A549 (cell line): Measurements from ENCODE around the gene ZBTB20. TPM values are rescaled to one million over a fixed set of nuclear protein-coding genes. Genes with fewer than 3 reads are reported as not detected.

Experiments
- ATAC-seq, 2 experiments: fragments of 200-7000 bp in 1 of 2; fragments of >200 bp in 1 of 2; cut with Nextera tagmentation in 1 of 2; cut with Tn5 transposase in 1 of 2; 3 replicates each; pipeline versions ENCODE4 v1.8.0 to v1.9.1; 2018 to 2020; ENCODE audit warnings: mild to moderate bottlenecking in 1 of 2, moderate library complexity in 1 of 2
- CTCF ChIA-PET: fragments of 300-600 bp; sonication (Branson Sonifier 250); formaldehyde crosslinking; extraction: SDS; loops from one replicate; lab custom pipeline; 2021; ENCODE audit warnings: antibody characterized with exemption, inconsistent platforms; lab: Yijun Ruan, JAX
- POLR2A ChIA-PET: fragments of 350-600 bp; formaldehyde crosslinking; extraction: SDS; loops from one replicate; lab custom pipeline; 2021; ENCODE audit warnings: antibody characterized with exemption, inconsistent platforms; lab: Yijun Ruan, JAX
- DNase-seq, 2 experiments: peaks; one replicate each; pipeline versions ENCODE4 v3.0.0 to v3.0.0-alpha.2; 2011 to 2016; ENCODE audit warnings: low read depth in 1 of 2, low spot score in 1 of 2
- FAIRE-seq: peaks from 2 replicates; lab custom pipeline; 2011; peaks lifted over from hg19 to GRCh38; lab: Jason Lieb, UNC
- H3K27ac ChIP-seq, 2 experiments: fragments of >200 bp; sonication (Bioruptor Twin); formaldehyde crosslinking; 3 replicates each; pipeline ENCODE4 v1.5.1; 2016 to 2017
- H3K4me1 ChIP-seq: fragments of >200 bp; sonication (Bioruptor Twin); formaldehyde crosslinking; 3 replicates; pipeline ENCODE4 v1.6.1; 2016
- H3K4me2 ChIP-seq: fragments of >200 bp; sonication (Bioruptor Twin); formaldehyde crosslinking; 3 replicates; pipeline ENCODE4 v1.6.1; 2016
- H3K4me3 ChIP-seq: fragments of >200 bp; sonication (Bioruptor Twin); formaldehyde crosslinking; 3 replicates; pipeline ENCODE4 v1.5.1; 2016
- H3K9me3 ChIP-seq: fragments of >200 bp; sonication (Bioruptor Twin); formaldehyde crosslinking; 3 replicates; pipeline ENCODE4 v1.6.1; 2016
- ATOH8 ChIP-seq: fragments of 250-450 bp; sonication (Bioruptor Pico); IDR thresholded peaks from 2 replicates; pipeline ENCODE4 v1.5.0; 2020; ENCODE audit warnings: low read depth, mild to moderate bottlenecking, moderate library complexity
- BCL3 ChIP-seq: fragments of >200 bp; sonication (Bioruptor Twin); formaldehyde crosslinking; IDR thresholded peaks from 3 replicates; pipeline ENCODE4 v1.6.1; 2016
- CBX2 ChIP-seq: fragments of 200-600 bp; sonication (generic); IDR thresholded peaks from 2 replicates; pipeline ENCODE4 v1.6.1; 2016; ENCODE audit warnings: low read depth, mild to moderate bottlenecking, borderline replicate concordance
- CBX8 ChIP-seq: fragments of 200-600 bp; sonication (generic); IDR thresholded peaks from 2 replicates; pipeline ENCODE4 v1.6.1; 2016
- CHD4 ChIP-seq: fragments of 200-600 bp; sonication (generic); IDR thresholded peaks from 2 replicates; pipeline ENCODE4 v1.6.1; 2016; ENCODE audit warnings: antibody characterized with exemption, mild to moderate bottlenecking, borderline replicate concordance
- EHF ChIP-seq: fragments of 250-450 bp; sonication (Bioruptor Pico); IDR thresholded peaks from 2 replicates; pipeline ENCODE4 v1.5.0; 2020; ENCODE audit warnings: mild to moderate bottlenecking
- ELK1 ChIP-seq: fragments of 150-350 bp; IDR thresholded peaks from 2 replicates; pipeline ENCODE4 v1.6.1; 2014; ENCODE audit warnings: low read depth, mild to moderate bottlenecking, low read length
- ESRRA ChIP-seq: fragments of 150-350 bp; IDR thresholded peaks from 2 replicates; pipeline ENCODE4 v1.6.1; 2014; ENCODE audit warnings: mild to moderate bottlenecking, low read length, borderline replicate concordance
- FOSL2 ChIP-seq, 2 experiments: fragments of 450-650 bp in 1 of 2; fragments of >200 bp in 1 of 2; sonication (Bioruptor Twin) in 1 of 2; formaldehyde crosslinking; IDR thresholded peaks; 2 replicates each; pipeline versions ENCODE4 v1.5.0 to v1.6.1; 2016 to 2020; ENCODE audit warnings: mild to moderate bottlenecking in 1 of 2, moderate library complexity in 1 of 2
- FOXS1 ChIP-seq: fragments of 250-450 bp; sonication (Bioruptor Pico); IDR thresholded peaks from 2 replicates; pipeline ENCODE4 v1.5.0; 2020; ENCODE audit warnings: mild to moderate bottlenecking, moderate library complexity
- GATA3 ChIP-seq: IDR thresholded peaks from 2 replicates; pipeline ENCODE4 v1.6.1; 2012; ENCODE audit warnings: borderline replicate concordance
- HDAC2 ChIP-seq: fragments of 200-600 bp; sonication (generic); IDR thresholded peaks from 2 replicates; pipeline ENCODE4 v1.6.1; 2016
- HOXB5 ChIP-seq: fragments of 250-450 bp; sonication (Bioruptor Pico); IDR thresholded peaks from 2 replicates; pipeline ENCODE4 v1.5.0; 2020; ENCODE audit warnings: mild to moderate bottlenecking, moderate library complexity
- JUN ChIP-seq, 2 experiments: fragments of >200 bp; sonication (Bioruptor Twin); formaldehyde crosslinking; IDR thresholded peaks; 2 replicates in 1 of 2; 3 replicates in 1 of 2; pipeline ENCODE4 v1.6.1; 2016 to 2017
- JUNB ChIP-seq: fragments of >200 bp; sonication (Bioruptor Twin); formaldehyde crosslinking; IDR thresholded peaks from 2 replicates; pipeline ENCODE4 v1.6.1; 2016
- MAX ChIP-seq: IDR thresholded peaks from 2 replicates; pipeline ENCODE4 v1.6.1; 2012
- MAZ ChIP-seq: fragments of 150-350 bp; IDR thresholded peaks from 2 replicates; pipeline ENCODE4 v1.6.1; 2014; ENCODE audit warnings: antibody characterized with exemption, low read depth, low read length, borderline replicate concordance
- MYC ChIP-seq: IDR thresholded peaks from 2 replicates; pipeline ENCODE4 v1.6.1; 2012; ENCODE audit warnings: mild to moderate bottlenecking, inconsistent platforms, low read length, improper control_type of control experiment, borderline replicate concordance
- NFE2L2 ChIP-seq: fragments of 150-350 bp; conservative IDR thresholded peaks from 2 replicates; pipeline ENCODE4 v1.6.1; 2014; ENCODE audit warnings: low read length
- NPAS2 ChIP-seq: fragments of 250-450 bp; sonication (Bioruptor Pico); IDR thresholded peaks from 2 replicates; pipeline ENCODE4 v1.8.0; 2022; ENCODE audit warnings: mild to moderate bottlenecking, moderate library complexity, borderline replicate concordance
- PHF8 ChIP-seq: fragments of 200-600 bp; sonication (generic); IDR thresholded peaks from 2 replicates; pipeline ENCODE4 v1.6.1; 2016; ENCODE audit warnings: low read depth, mild to moderate bottlenecking, antibody characterized with exemption, moderate library complexity, borderline replicate concordance
- RAD21 ChIP-seq, 2 experiments: fragments of >200 bp in 1 of 2; sonication (Bioruptor Twin) in 1 of 2; formaldehyde crosslinking in 1 of 2; IDR thresholded peaks in 1 of 2; conservative IDR thresholded peaks in 1 of 2; 2 replicates in 1 of 2; 3 replicates in 1 of 2; pipeline ENCODE4 v1.6.1; 2012 to 2018; ENCODE audit warnings: inconsistent platforms in 1 of 2
- RARB ChIP-seq: fragments of 250-450 bp; sonication (Bioruptor Pico); IDR thresholded peaks from 2 replicates; pipeline ENCODE4 v1.8.0; 2021; ENCODE audit warnings: mild to moderate bottlenecking, moderate library complexity
- RFX5 ChIP-seq: fragments of 450-650 bp; IDR thresholded peaks from 2 replicates; pipeline ENCODE4 v1.7.1; 2014; ENCODE audit warnings: antibody characterized with exemption, mild to moderate bottlenecking, moderate library complexity
- SMC3 ChIP-seq: fragments of >200 bp; sonication (Bioruptor Twin); formaldehyde crosslinking; IDR thresholded peaks from 3 replicates; pipeline ENCODE4 v1.6.1; 2018; ENCODE audit warnings: inconsistent platforms
- SREBF2 ChIP-seq: fragments of 450-650 bp; IDR thresholded peaks from 2 replicates; pipeline ENCODE4 v1.6.1; 2014; ENCODE audit warnings: mild to moderate bottlenecking, moderate library complexity
- TFCP2L1 ChIP-seq: fragments of 250-450 bp; sonication (Bioruptor Pico); IDR thresholded peaks from 2 replicates; pipeline ENCODE4 v1.5.0; 2021; ENCODE audit warnings: mild to moderate bottlenecking
- TP53 ChIP-seq: fragments of 250-450 bp; sonication (Bioruptor Pico); IDR thresholded peaks from 2 replicates; pipeline ENCODE4 v1.5.0; 2021; ENCODE audit warnings: mild to moderate bottlenecking, moderate library complexity
- WGBS: methylation state at CpG from one replicate; pipeline ENCODE4 v1.1.6; 2017; ENCODE audit errors: missing lambda C conversion rate; 5-methylcytosine and 5-hydroxymethylcytosine counted together
- polyA plus RNA-seq, 4 experiments: library from polyadenylated mRNA; depleted of rRNA in 3 of 4; stranded (reverse); fragments of >200 nt; fragmentation: RNase III in 1 of 4; extraction: RNeasy Plus Mini Kit Qiagen cat#74134 plus additional on column Dnase treatment in 1 of 4; gene quantifications; 2 replicates in 3 of 4; 3 replicates in 1 of 4; pipeline ENCODE4 v1.2.3, GENCODE V29; 2011 to 2017

The ZBTB20 gene
- polyA plus RNA-seq, 2 of the 4 experiments (the other 2 are of a cell fraction): 0.85 to 5.0 TPM

- no peak for ATAC-seq
- Histone ChIP-seq H3K4me2 (no peak overlapping the region), H3K4me3 (no peak overlapping the region), H3K9me3 (no peaks in the 10 kb centered on the region), H3K27ac (no peak overlapping the region)
- ChIA-PET CTCF (no interaction called here), POLR2A (no interaction called here)
- FAIRE-seq: no peak
- 86% methylated on average over 2 of the region's 2 CpGs for WGBS
- no peak for DNase-seq
- TF ChIP-seq CHD4: no peak
- TF ChIP-seq ATOH8 (CRISPR knock-in tag): no peak
- TF ChIP-seq RFX5: no peak
- TF ChIP-seq RAD21 (conservative IDR thresholded peaks at IDR 0.05 in 1 of 2, IDR thresholded peaks at IDR 0.05 in 1 of 2): no peak
- TF ChIP-seq PHF8: no peak
- TF ChIP-seq EHF (CRISPR knock-in tag): no peak
- TF ChIP-seq CBX8: no peak
- no peak for TF ChIP-seq FOSL2 (IDR thresholded peaks at IDR 0.05)
- no peak for TF ChIP-seq FOSL2 (CRISPR knock-in tag; IDR thresholded peaks at IDR 0.05)
- TF ChIP-seq TFCP2L1 (CRISPR knock-in tag): no peak
- no peak for TF ChIP-seq SMC3
- no peak for TF ChIP-seq ELK1
- no peak for TF ChIP-seq FOXS1 (CRISPR knock-in tag)
- TF ChIP-seq NFE2L2: no peak
- no peak for TF ChIP-seq MAZ
- TF ChIP-seq MYC: no peak
- TF ChIP-seq ESRRA: no peak
- TF ChIP-seq HOXB5: no peak
- no peak for TF ChIP-seq RARB (CRISPR knock-in tag)
- TF ChIP-seq, all 56 proteins: peak for 0
- H3K4me1 ChIP-seq: peaks cover 24% of the 10 kb centered on the region; the same call in 2 of the 3 replicates
Observed at GRCh38 chr3:114942773-114943172, 204.3 kb downstream of the ZBTB20 start.

- Histone ChIP-seq H3K4me1 (peaks cover 24% of the 10 kb centered on the region; the same call in 2 of the 3 replicates), H3K9me3 (no peaks in the 10 kb centered on the region), H3K27ac (no peak overlapping the region), H3K4me2 (peak overlapping the region; percentile 59), H3K4me3 (no peak overlapping the region)
- DNase-seq (peak in 1 of 2 experiments; percentile 5), ATAC-seq (peak in 1 of 2 experiments; percentile 49; a peak in 2 of 6 replicates), FAIRE-seq (peak; percentile 54)
- ChIA-PET POLR2A (no interaction called here), CTCF (no interaction called here)
- 5% methylated on average over 3 of the region's 3 CpGs for WGBS
- no peak for TF ChIP-seq CBX8
- TF ChIP-seq MYC: no peak
- no peak for TF ChIP-seq SREBF2
- no peak for TF ChIP-seq MAX
- no peak for TF ChIP-seq ESRRA
- TF ChIP-seq HOXB5: no peak
- no peak for TF ChIP-seq JUN (IDR thresholded peaks at IDR 0.05)
- no peak for TF ChIP-seq HDAC2
- no peak for TF ChIP-seq PHF8
- TF ChIP-seq SMC3: no peak
- TF ChIP-seq ELK1: no peak
- no peak for TF ChIP-seq TP53 (CRISPR knock-in tag)
- 0 out of 2 replicates have a peak, but pooled peaks have one; percentile 28 for TF ChIP-seq JUNB
- TF ChIP-seq FOSL2 (IDR thresholded peaks at IDR 0.05): no peak
- TF ChIP-seq FOSL2 (CRISPR knock-in tag; IDR thresholded peaks at IDR 0.05): peak; percentile 25; the same call in 1 of the 2 replicates
- no peak for TF ChIP-seq NPAS2 (CRISPR knock-in tag)
- TF ChIP-seq BCL3: no peak
- no peak for TF ChIP-seq CBX2
- TF ChIP-seq GATA3: peak; percentile 71
- TF ChIP-seq CHD4: no peak
Observed at GRCh38 chr3:114941626-114942309, 205.3 kb downstream of the ZBTB20 start.
